ENCODE results near the gene PIK3R1. TPM values are rescaled to one million over a fixed set of nuclear protein-coding genes. Genes with fewer than 3 reads are reported as not detected.

The PIK3R1 gene
- total RNA-seq, 1 donor from 2014 or later: 110 TPM

DNA sequence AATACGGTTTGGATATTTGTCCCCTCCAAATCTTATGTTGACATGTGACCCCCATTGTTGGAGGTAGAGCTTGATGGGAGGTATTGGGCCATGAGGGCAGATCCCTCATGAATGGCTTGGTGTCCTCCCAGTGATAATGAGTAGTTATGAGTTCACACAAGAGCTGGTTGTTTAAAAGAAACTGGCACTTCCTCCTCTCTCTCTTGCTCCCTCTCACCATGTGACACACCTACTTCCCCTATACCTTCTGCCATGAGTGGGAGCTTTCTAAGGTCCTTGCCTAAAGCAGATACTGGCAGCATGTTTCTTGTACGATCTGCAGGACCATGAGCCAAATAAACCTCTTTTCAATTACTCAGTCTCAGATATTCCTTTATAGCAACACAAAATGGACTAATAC, 132.0 kb downstream of the PIK3R1 start:
- peaks cover 22% of the 10 kb centered on the region for H3K4me1 Mint-ChIP-seq (ENCODE audit: unreplicated experiment)
- TF ChIP-seq, protein P1, sequence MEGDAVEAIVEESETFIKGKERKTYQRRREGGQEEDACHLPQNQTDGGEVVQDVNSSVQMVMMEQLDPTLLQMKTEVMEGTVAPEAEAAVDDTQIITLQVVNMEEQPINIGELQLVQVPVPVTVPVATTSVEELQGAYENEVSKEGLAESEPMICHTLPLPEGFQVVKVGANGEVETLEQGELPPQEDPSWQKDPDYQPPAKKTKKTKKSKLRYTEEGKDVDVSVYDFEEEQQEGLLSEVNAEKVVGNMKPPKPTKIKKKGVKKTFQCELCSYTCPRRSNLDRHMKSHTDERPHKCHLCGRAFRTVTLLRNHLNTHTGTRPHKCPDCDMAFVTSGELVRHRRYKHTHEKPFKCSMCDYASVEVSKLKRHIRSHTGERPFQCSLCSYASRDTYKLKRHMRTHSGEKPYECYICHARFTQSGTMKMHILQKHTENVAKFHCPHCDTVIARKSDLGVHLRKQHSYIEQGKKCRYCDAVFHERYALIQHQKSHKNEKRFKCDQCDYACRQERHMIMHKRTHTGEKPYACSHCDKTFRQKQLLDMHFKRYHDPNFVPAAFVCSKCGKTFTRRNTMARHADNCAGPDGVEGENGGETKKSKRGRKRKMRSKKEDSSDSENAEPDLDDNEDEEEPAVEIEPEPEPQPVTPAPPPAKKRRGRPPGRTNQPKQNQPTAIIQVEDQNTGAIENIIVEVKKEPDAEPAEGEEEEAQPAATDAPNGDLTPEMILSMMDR (conservative IDR thresholded peaks at IDR 0.05): no peak
- H3K36me3 Mint-ChIP-seq: peaks cover 6% of the 10 kb centered on the region
- DNase-seq (ENCODE audit: extremely low spot score, unreplicated experiment): no peak
- peaks cover 17% of the 10 kb centered on the region for H3K9me3 Mint-ChIP-seq
- no peaks in the 10 kb centered on the region for H3K27me3 Mint-ChIP-seq
- no peak overlapping the region for H3K27ac Mint-ChIP-seq
- H3K4me3 Mint-ChIP-seq: no peak overlapping the region

DNA sequence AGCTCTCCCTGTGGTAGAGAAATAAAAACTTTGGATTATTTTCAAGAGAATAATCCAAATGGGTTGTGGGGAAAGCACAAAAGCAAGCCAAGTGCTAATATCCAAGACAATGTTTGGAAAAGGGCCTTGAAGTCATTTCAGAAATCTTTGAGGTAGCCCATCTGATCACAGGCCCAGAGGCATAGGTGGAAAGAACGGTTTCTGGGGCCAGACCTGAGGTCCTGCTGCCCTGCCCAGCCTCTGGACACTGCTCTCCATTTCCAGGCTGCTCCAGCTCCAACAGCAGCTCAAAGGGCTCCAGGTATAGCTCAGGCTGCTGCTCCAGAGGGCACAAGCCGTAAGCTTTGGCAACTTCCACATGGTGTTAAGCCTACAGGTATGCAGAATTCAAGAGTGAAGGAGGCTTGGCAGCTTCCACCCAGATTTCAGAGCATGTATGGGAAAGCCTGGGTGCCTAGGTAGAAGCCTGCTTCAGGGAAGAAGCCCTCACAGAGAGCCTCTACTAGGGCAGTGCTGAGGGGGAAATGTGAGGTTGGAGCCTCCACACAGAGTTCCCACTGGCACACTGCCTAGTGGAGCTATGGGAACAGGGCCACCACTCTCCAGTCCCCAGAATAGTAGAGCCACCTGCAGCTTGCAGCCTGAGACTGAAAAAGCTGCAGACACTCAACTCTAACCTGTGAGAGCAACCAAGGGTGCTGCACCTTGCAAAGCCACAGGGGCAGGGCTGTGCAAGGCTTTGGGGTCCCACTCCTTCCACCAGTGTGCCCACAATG, 133.1 kb downstream of the PIK3R1 start:
- Mint-ChIP-seq H3K27me3 (no peaks in the 10 kb centered on the region), H3K4me3 (no peak overlapping the region), H3K4me1 (ENCODE audit: unreplicated experiment) (peaks cover 30% of the 10 kb centered on the region), H3K36me3 (peaks cover 6% of the 10 kb centered on the region), H3K27ac (no peak overlapping the region), H3K9me3 (peaks cover 17% of the 10 kb centered on the region)
- TF ChIP-seq, protein P1 (conservative IDR thresholded peaks at IDR 0.05): no peak
- DNase-seq (ENCODE audit: extremely low spot score, unreplicated experiment): no peak

DNA sequence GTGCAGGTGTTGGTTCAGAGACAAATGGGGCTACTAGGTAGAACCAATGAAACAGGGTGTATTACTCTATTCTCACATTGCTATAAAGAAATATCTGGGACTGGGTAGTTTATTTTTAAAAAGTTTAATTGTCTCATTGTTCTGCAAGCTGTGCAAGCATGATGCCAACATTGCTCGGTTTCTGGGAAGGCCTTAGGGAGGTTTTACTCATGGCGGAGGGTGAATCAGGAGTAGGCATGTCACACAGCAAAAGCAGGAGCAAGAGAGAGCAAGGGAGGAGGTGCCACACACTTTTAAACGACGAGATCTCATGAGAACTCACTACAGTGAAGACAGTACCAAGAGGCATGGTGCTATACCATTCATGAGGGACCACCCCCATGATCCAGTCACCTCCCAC, 134.6 kb downstream of the PIK3R1 start:
- peaks cover 14% of the 10 kb centered on the region for H3K9me3 Mint-ChIP-seq
- no peak overlapping the region for H3K4me3 Mint-ChIP-seq
- TF ChIP-seq, protein P1 (conservative IDR thresholded peaks at IDR 0.05): no peak
- no peak overlapping the region for H3K27ac Mint-ChIP-seq
- peaks cover 6% of the 10 kb centered on the region for H3K36me3 Mint-ChIP-seq
- DNase-seq (ENCODE audit: extremely low spot score, unreplicated experiment): no peak
- H3K4me1 Mint-ChIP-seq (ENCODE audit: unreplicated experiment): peaks cover 18% of the 10 kb centered on the region
- H3K27me3 Mint-ChIP-seq: no peaks in the 10 kb centered on the region
